MCF 10A (cell line): ENCODE measurements around the gene WDR43. TPM values are rescaled to one million over a fixed set of nuclear protein-coding genes. Genes with fewer than 3 reads are reported as not detected.
"Not testable (repeated sequence)": the region's sequence is repeated elsewhere in the genome, so short reads cannot be mapped to it uniquely, and the experiment has no call there.

Source experiments
- BruUV-seq: library from RNA; stranded (reverse); fragments of 400-500 nt; replicated peaks from 2 replicates; lab custom pipeline; 2021; lab: Mats Ljungman, UMichigan
- CTCF ChIA-PET: fragments of 300-600 bp; sonication (Branson Sonifier 250); formaldehyde crosslinking; extraction: SDS; loops from one replicate; lab custom pipeline; 2021; ENCODE audit warnings: antibody characterized with exemption, inconsistent platforms; lab: Yijun Ruan, JAX
- POLR2A ChIA-PET: fragments of 300-600, 350-650 bp; sonication (Branson Sonifier 250); formaldehyde crosslinking; extraction: SDS; loops from one replicate; lab custom pipeline; 2020; ENCODE audit warnings: antibody characterized with exemption, inconsistent platforms; lab: Yijun Ruan, JAX
- DNase-seq: peaks from one replicate; pipeline ENCODE4 v3.0.0-alpha.2; 2018; ENCODE audit not compliant: unreplicated experiment
- H3K27ac Mint-ChIP-seq: one replicate; pipeline ENCODE4 v1.8.0; 2022; ENCODE audit warnings: mild to moderate bottlenecking, low read depth, mixed read lengths; ENCODE audit not compliant: unreplicated experiment
- H3K27me3 Mint-ChIP-seq: one replicate; pipeline ENCODE4 v1.8.0; 2022; ENCODE audit warnings: mixed read lengths; ENCODE audit not compliant: insufficient read depth, unreplicated experiment
- H3K36me3 Mint-ChIP-seq: one replicate; pipeline ENCODE4 v1.8.0; 2022; ENCODE audit warnings: mild to moderate bottlenecking, moderate library complexity, mixed read lengths; ENCODE audit not compliant: insufficient read depth, unreplicated experiment
- H3K4me1 Mint-ChIP-seq: one replicate; pipeline ENCODE4 v1.8.0; 2022; ENCODE audit warnings: mixed read lengths; ENCODE audit not compliant: insufficient read depth, unreplicated experiment
- H3K4me3 Mint-ChIP-seq: one replicate; pipeline ENCODE4 v1.8.0; 2022; ENCODE audit warnings: mild to moderate bottlenecking, moderate library complexity, mixed read lengths; ENCODE audit not compliant: unreplicated experiment
- H3K9me3 Mint-ChIP-seq: one replicate; pipeline ENCODE4 v1.8.0; 2022; ENCODE audit warnings: mixed read lengths; ENCODE audit not compliant: unreplicated experiment
- CTCF ChIP-seq: fragments of 200-600 bp; IDR thresholded peaks from one replicate; pipeline ENCODE4 v1.8.0; 2022; ENCODE audit warnings: antibody characterized with exemption, mild to moderate bottlenecking; ENCODE audit not compliant: unreplicated experiment
- intact Hi-C: fragments of 100-400 bp; cut with micrococcal nuclease; formaldehyde crosslinking; loops from 2 replicates; pipeline ENCODE4 v1.14.1; 2022
- total RNA-seq: library from RNA; stranded (reverse); gene quantifications from 2 replicates; pipeline ENCODE4 v1.2.3, GENCODE V29; 2022

Gene WDR43
- total RNA-seq, 1 experiment from 2014 or later, result 160 TPM

GRCh38 chr2:28974252-28974651 is 79.8 kb downstream of the WDR43 start:
- H3K9me3 Mint-ChIP-seq, result no peaks in the 10 kb centered on the region
- H3K27ac Mint-ChIP-seq, result no peak overlapping the region
- intact Hi-C loops, result no loop called here
- H3K4me1 Mint-ChIP-seq, result peaks cover 7% of the 10 kb centered on the region
- TF ChIP-seq CTCF, result no peak
- BruUV-seq, result no TSS peak
- ChIA-PET CTCF (interaction anchor here (0.6 kb wide), 1 partner anchor 182 kb away, joined by 3 read pairs; no protein-coding TSS in a partner anchor), POLR2A (no interaction called here)
- H3K27me3 Mint-ChIP-seq, result no peaks in the 10 kb centered on the region
- H3K4me3 Mint-ChIP-seq, result no peak overlapping the region
- no peak for DNase-seq
- H3K36me3 Mint-ChIP-seq, result no peaks in the 10 kb centered on the region

- no peaks in the 10 kb centered on the region for H3K36me3 Mint-ChIP-seq
- no peaks in the 10 kb centered on the region for H3K9me3 Mint-ChIP-seq
- peaks cover 7% of the 10 kb centered on the region for H3K4me1 Mint-ChIP-seq
- H3K27ac Mint-ChIP-seq, result no peak overlapping the region
- DNase-seq, result no peak
- H3K4me3 Mint-ChIP-seq, result no peak overlapping the region
- BruUV-seq, result no TSS peak
- TF ChIP-seq CTCF, result no peak
- intact Hi-C loops, result no loop called here
- H3K27me3 Mint-ChIP-seq, result no peaks in the 10 kb centered on the region
- ChIA-PET CTCF (interaction anchor here (0.6 kb wide), 1 partner anchor 13 kb away, joined by 3 read pairs; no protein-coding TSS in a partner anchor), POLR2A (interaction anchor here (1.1 kb wide), 2 partner anchors 21 to 26 kb away, joined by 3 read pairs; no protein-coding TSS in a partner anchor)
These were observed 81.2 kb downstream of the WDR43 start for GRCh38 chr2:28975671-28976070.

DNA sequence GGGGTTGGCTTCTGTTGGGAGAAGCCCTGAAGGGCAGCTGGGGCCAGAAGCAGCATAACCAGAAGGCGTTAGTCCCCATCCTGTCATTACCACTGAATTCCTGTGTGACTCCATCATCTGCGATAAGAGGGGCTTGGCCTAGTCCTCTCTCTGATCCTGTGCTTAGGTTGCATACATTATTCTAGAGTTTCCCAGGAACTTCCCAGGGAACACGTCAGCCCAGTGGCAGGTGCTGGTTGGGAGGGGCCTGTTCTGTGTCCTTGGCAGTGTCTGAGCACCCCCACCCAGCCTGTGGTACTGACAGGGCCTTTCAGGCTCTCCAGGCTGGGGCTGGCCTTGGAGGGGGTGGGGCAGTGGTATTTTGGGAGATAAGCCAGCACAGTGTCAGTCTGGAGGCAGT is 82.1 kb downstream of the WDR43 start:
- H3K4me1 Mint-ChIP-seq, result peaks cover 7% of the 10 kb centered on the region
- ChIA-PET CTCF (no interaction called here), POLR2A (interaction anchor here (1.1 kb wide), 2 partner anchors 22 to 27 kb away, joined by 3 read pairs; no protein-coding TSS in a partner anchor)
- intact Hi-C loops, result no loop called here
- no TSS peak for BruUV-seq
- H3K36me3 Mint-ChIP-seq, result no peaks in the 10 kb centered on the region
- H3K27ac Mint-ChIP-seq, result peak overlapping the region; percentile 57
- no peak for DNase-seq
- no peaks in the 10 kb centered on the region for H3K27me3 Mint-ChIP-seq
- TF ChIP-seq CTCF, result no peak
- no peak overlapping the region for H3K4me3 Mint-ChIP-seq
- no peaks in the 10 kb centered on the region for H3K9me3 Mint-ChIP-seq

- POLR2A ChIA-PET, result no interaction called here
- peaks cover 7% of the 10 kb centered on the region for H3K4me1 Mint-ChIP-seq
- no peaks in the 10 kb centered on the region for H3K9me3 Mint-ChIP-seq
- no peak for TF ChIP-seq CTCF
- no peaks in the 10 kb centered on the region for H3K36me3 Mint-ChIP-seq
- no peaks in the 10 kb centered on the region for H3K27me3 Mint-ChIP-seq
- no peak overlapping the region for H3K4me3 Mint-ChIP-seq
- CTCF ChIA-PET, result interaction anchor here (1.5 kb wide), 1 partner anchor 19 kb away, joined by 4 read pairs; no protein-coding TSS in a partner anchor
- no peak for DNase-seq
- intact Hi-C loops, result no loop called here
- peak overlapping the region; percentile 57 for H3K27ac Mint-ChIP-seq
- no TSS peak for BruUV-seq
These were observed 82.9 kb downstream of the WDR43 start for GRCh38 chr2:28977176-28977875.

- H3K4me1 Mint-ChIP-seq, H3K9me3 Mint-ChIP-seq, DNase-seq, BruUV-seq, H3K36me3 Mint-ChIP-seq, intact Hi-C loops, H3K4me3 Mint-ChIP-seq, H3K27ac Mint-ChIP-seq, H3K27me3 Mint-ChIP-seq, POLR2A ChIA-PET: not testable (repeated sequence)
- CTCF ChIA-PET, result interaction anchor here (1.5 kb wide), 1 partner anchor 19 kb away, joined by 4 read pairs; no protein-coding TSS in a partner anchor
These were observed 83.5 kb downstream of the WDR43 start for GRCh38 chr2:28978001-28978400.
